LNCAP (cell line): ENCODE results near the gene LSM12.
A peak's percentile ranks its signal among the peaks of the same experiment; 100 is the strongest.

Experiments used
- CTCF ChIP-seq: fragments of 450-650 bp; IDR thresholded peaks from 2 replicates; pipeline ENCODE4 v1.5.1; 2017; ENCODE audit warnings: mild to moderate bottlenecking

The LSM12 gene

GRCh38 chr17:44008205-44008909 lies 58.1 kb downstream of the LSM12 start:
- TF ChIP-seq CTCF, result no peak

GRCh38 chr17:44007346-44008204 lies 58.9 kb downstream of the LSM12 start:
- no peak for TF ChIP-seq CTCF

GRCh38 chr17:44006598-44007345 lies 59.7 kb downstream of the LSM12 start:
- peak; percentile 25; the same call in 1 of the 2 replicates for TF ChIP-seq CTCF

- TF ChIP-seq CTCF, result no peak
These were observed 60.2 kb downstream of the LSM12 start for GRCh38 chr17:44006272-44006597.

GRCh38 chr17:44005527-44006271 lies 60.8 kb downstream of the LSM12 start:
- no peak for TF ChIP-seq CTCF

- no peak for TF ChIP-seq CTCF
These were observed 61.5 kb downstream of the LSM12 start for GRCh38 chr17:44004761-44005526.
